Activated naive CD8-positive, alpha-beta T cell treated with anti-CD3 and anti-CD28 coated beads for 36 hours (primary cell): Measurements from ENCODE around the gene C11orf68. TPM values are rescaled to one million over a fixed set of nuclear protein-coding genes. Genes with fewer than 3 reads are reported as not detected.
A peak's percentile ranks its signal among the peaks of the same experiment; 100 is the strongest.
"Not testable (repeated sequence)": the region's sequence is repeated elsewhere in the genome, so short reads cannot be mapped to it uniquely, and the experiment has no call there.

Experiments used
- DNase-seq: peaks from one replicate; pipeline ENCODE4 v3.0.0; 2021
- H3K27ac Mint-ChIP-seq: one replicate; pipeline ENCODE4 v1.8.0; 2022; ENCODE audit warnings: mild to moderate bottlenecking, moderate library complexity, mixed read lengths
- H3K27me3 Mint-ChIP-seq: one replicate; pipeline ENCODE4 v1.8.0; 2022; ENCODE audit warnings: mild to moderate bottlenecking, mixed read lengths
- H3K36me3 Mint-ChIP-seq: one replicate; pipeline ENCODE4 v1.8.0; 2021; ENCODE audit warnings: mild to moderate bottlenecking, mixed read lengths
- H3K4me1 Mint-ChIP-seq: one replicate; pipeline ENCODE4 v1.8.0; 2021; ENCODE audit warnings: mixed read lengths
- H3K4me3 Mint-ChIP-seq: one replicate; pipeline ENCODE4 v1.8.0; 2022; ENCODE audit warnings: mild to moderate bottlenecking, moderate library complexity, mixed read lengths
- H3K9me3 Mint-ChIP-seq: one replicate; pipeline ENCODE4 v1.8.0; 2022; ENCODE audit warnings: mixed read lengths
- total RNA-seq, 2 experiments: library from RNA; stranded (reverse); gene quantifications; one replicate each; pipeline ENCODE4 v1.2.3, GENCODE V29; 2021

The C11orf68 gene
- total RNA-seq, 2 experiments from 2014 or later = 16.8 to 16.9 TPM

- H3K9me3 Mint-ChIP-seq, H3K27me3 Mint-ChIP-seq: not testable (repeated sequence)
- Mint-ChIP-seq H3K4me1 (peaks cover 64% of the 10 kb centered on the region), H3K27ac (peak overlapping the region; percentile 86), H3K4me3 (peak overlapping the region; percentile 89), H3K36me3 (peaks cover 43% of the 10 kb centered on the region)
- DNase-seq = peak; percentile 52
Observed at GRCh38 chr11:65892137-65892540, 26.7 kb downstream of the C11orf68 start.

DNA sequence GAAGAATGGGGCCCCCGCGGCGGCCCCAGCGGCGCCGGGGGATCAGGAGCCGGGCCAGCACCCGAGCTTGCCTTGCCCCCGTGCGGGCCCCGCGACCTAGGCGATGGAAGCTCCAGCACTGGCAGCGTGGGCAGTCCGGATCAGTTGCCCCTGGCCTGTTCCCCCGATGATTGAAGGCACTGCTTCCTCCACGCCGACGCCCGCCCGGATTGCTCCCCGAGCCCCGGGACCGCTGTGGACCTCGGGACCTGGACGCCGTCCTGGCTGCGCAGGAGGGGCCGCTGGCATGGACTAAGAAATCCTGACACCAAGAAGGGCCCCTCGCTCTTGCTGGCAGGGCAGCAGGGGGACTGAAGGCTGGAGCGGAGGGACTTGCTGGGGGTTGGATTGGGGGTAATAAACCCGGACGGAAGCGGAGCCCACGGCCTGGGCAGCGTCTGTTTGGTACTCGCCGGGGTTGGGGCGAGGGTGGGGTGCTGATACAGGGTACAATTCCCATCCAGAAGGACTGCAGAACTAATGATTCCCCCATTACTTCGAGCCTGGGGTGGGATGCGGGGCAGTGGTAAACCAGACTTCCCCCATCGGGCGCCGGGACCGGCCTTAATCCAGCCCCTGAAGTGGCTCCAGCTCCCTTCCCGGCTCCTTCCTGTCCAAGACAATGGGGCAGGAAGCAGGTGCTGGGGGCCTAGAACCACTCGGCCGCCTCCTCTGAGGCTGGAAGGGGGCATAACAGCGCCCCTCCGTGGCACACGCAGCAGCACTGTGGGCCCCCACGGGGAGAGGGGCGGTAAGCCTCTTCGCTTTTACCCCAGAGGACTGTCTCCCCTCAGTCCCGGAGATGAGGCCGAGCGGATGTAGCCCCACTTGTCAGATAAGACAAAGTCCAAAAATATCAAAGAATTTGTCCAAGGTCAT is 27.4 kb downstream of the C11orf68 start:
- Mint-ChIP-seq H3K4me1 (peaks cover 64% of the 10 kb centered on the region), H3K36me3 (peaks cover 40% of the 10 kb centered on the region), H3K9me3 (no peaks in the 10 kb centered on the region), H3K4me3 (peak overlapping the region; percentile 89), H3K27me3 (peaks cover 3% of the 10 kb centered on the region), H3K27ac (peak overlapping the region; percentile 86)
- peak; percentile 54 for DNase-seq

GRCh38 chr11:65890324-65891218 is 28.3 kb downstream of the C11orf68 start, which contains the start of gene CCDC85B:
Gene CCDC85B, plus strand, starts transcription at chr11:65890673. Its CDS starts 111 bp downstream, at chr11:65890784.
- peaks cover 57% of the 10 kb centered on the region for H3K4me1 Mint-ChIP-seq
- no peaks in the 10 kb centered on the region for H3K9me3 Mint-ChIP-seq
- peak; percentile 99 for DNase-seq
- H3K36me3 Mint-ChIP-seq = peaks cover 35% of the 10 kb centered on the region
- peak within 1 kb of the TSS; percentile 94 for H3K27ac Mint-ChIP-seq
- peaks cover 3% of the 10 kb centered on the region for H3K27me3 Mint-ChIP-seq
- H3K4me3 Mint-ChIP-seq = peak within 1 kb of the TSS; percentile 98

DNA sequence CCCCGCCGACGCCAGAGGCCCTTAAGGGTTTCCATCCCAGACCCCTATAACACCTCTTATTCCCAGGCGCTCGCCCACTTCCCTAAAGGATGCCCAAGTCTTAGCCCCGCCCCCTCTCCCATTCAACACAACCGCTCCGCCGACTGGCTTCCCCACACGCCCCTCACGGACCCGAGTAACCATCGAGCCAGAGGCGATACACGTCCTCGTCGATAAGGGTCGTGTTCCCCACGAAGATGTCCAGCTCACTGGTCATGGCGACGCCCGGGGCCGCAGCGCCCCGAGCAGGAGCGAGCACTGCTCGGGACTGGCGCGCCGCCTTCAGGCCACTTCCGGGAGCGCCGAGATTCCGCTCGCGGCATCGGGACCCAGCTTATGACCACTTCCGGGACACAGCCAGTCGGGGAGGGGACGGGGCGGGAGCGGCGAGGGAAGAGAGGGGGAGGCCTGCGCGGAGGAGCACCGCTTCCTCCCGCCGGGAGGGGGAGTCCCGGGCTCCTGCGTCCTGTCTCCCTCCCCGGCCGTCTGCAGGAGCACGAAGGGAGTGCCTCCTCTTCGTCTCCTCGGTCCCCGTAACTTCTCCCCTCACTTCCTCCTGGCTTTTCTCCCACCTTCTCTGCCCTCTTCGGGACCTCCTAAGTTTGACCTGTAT is 30.6 kb downstream of the C11orf68 start, which contains the start of gene FIBP:
FIBP (minus strand) TSS at position 309 of the 652 bp plus-strand sequence; CDS start at position 256, 53 bp downstream.
- Mint-ChIP-seq H3K9me3 (no peaks in the 10 kb centered on the region), H3K27ac (peak within 1 kb of the TSS; percentile 94), H3K27me3 (peaks cover 3% of the 10 kb centered on the region), H3K36me3 (peaks cover 32% of the 10 kb centered on the region), H3K4me3 (peak within 1 kb of the TSS; percentile 98), H3K4me1 (peaks cover 55% of the 10 kb centered on the region)
- peak; percentile 95 for DNase-seq

DNA sequence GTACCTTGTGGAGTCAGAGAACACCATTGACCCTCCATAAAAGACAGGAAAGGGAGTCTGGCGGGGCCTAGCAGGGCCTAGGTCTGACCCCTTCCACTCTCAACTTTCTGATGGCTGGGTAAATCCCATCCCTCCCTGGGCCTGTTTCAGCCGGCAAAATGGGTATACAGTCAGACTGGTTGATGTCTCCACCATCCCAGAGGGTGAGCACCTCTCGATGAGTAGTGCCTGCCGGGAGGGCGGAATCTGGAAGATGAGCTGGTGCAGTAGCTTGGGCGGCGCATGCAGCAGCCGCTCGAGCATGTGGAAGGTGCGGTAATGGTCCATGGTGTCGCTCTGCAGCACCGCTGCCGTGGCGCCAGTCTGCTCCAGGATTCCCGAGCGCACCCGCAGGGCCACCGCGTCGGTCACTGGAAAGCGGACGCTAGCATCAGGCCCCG is 31.1 kb downstream of the C11orf68 start:
- Mint-ChIP-seq H3K4me3 (peak overlapping the region; percentile 98), H3K9me3 (no peaks in the 10 kb centered on the region), H3K36me3 (peaks cover 30% of the 10 kb centered on the region), H3K27ac (peak overlapping the region; percentile 94), H3K4me1 (peaks cover 49% of the 10 kb centered on the region), H3K27me3 (peaks cover 3% of the 10 kb centered on the region)
- no peak for DNase-seq

GRCh38 chr11:65886826-65887722 is 31.8 kb downstream of the C11orf68 start:
- peak overlapping the region; percentile 94 for H3K27ac Mint-ChIP-seq
- peak overlapping the region; percentile 98 for H3K4me3 Mint-ChIP-seq
- peaks cover 25% of the 10 kb centered on the region for H3K36me3 Mint-ChIP-seq
- no peaks in the 10 kb centered on the region for H3K9me3 Mint-ChIP-seq
- DNase-seq = no peak
- peaks cover 47% of the 10 kb centered on the region for H3K4me1 Mint-ChIP-seq
- H3K27me3 Mint-ChIP-seq = no peaks in the 10 kb centered on the region

DNA sequence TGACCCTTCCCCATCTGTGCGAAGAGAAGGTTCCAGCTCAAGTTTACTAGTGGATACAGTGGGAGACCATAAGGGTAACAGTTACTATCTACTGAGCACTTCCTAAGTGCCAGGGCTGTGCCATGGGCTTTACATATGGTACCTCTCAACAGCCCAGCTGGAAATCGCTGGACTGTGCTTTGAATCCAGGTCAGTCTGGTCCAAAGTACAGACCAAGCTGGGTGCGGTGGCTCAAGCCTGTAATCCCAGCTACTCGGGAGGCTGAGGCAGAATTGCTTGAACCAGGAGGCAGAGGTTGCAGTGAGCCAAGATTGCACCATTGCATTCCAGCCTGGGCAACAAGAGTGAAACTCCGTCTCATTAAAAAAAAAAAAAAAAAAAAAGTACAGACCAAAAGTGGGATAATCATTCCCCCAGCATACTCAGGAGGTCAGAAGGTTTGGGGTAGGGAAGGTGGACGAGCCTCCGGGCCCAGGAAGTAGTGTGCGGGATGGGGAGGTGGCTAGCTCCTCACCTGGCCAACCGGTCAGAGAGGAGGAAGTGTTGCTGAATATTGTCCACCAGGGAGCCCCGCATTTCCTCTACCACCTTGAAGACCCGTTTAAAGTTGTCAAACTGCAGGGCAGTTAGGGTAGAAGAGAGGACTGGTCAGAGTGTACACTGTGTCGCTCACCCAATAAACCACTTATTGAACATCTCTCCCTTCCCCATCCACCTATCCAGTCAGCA is 32.9 kb downstream of the C11orf68 start:
- Mint-ChIP-seq H3K9me3 (no peaks in the 10 kb centered on the region), H3K27me3 (no peaks in the 10 kb centered on the region), H3K4me1 (peaks cover 55% of the 10 kb centered on the region), H3K4me3 (no peak overlapping the region), H3K27ac (no peak overlapping the region), H3K36me3 (peaks cover 22% of the 10 kb centered on the region)
- no peak for DNase-seq

GRCh38 chr11:65885231-65885630 is 33.6 kb downstream of the C11orf68 start:
- H3K27me3 Mint-ChIP-seq = no peaks in the 10 kb centered on the region
- H3K4me1 Mint-ChIP-seq = peaks cover 62% of the 10 kb centered on the region
- H3K9me3 Mint-ChIP-seq = no peaks in the 10 kb centered on the region
- DNase-seq = no peak
- no peak overlapping the region for H3K4me3 Mint-ChIP-seq
- H3K36me3 Mint-ChIP-seq = peaks cover 28% of the 10 kb centered on the region
- H3K27ac Mint-ChIP-seq = peak overlapping the region; percentile 32

DNA sequence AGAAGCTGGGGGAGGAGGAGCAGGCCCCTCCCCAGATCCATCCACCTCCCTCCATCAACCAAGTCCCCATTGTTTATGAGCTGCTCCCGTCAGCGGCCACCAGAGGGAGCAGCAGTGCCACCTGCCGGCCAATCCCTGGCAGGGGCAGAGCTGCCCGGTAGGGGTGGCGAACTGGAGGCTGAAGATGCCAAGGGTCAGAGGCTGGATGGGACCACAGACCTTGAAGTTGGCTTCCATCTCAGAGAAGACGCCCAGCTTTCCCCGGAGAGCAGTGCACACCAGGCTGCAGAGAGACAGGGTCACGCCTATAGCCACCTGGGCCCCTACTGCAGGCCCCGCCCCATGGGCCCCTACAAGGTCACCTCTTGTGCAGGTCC is 34.2 kb downstream of the C11orf68 start:
- Mint-ChIP-seq H3K27me3 (no peaks in the 10 kb centered on the region), H3K36me3 (peaks cover 30% of the 10 kb centered on the region), H3K9me3 (no peaks in the 10 kb centered on the region), H3K4me3 (no peak overlapping the region), H3K4me1 (peaks cover 62% of the 10 kb centered on the region), H3K27ac (peak overlapping the region; percentile 72)
- DNase-seq = peak; percentile 84

DNA sequence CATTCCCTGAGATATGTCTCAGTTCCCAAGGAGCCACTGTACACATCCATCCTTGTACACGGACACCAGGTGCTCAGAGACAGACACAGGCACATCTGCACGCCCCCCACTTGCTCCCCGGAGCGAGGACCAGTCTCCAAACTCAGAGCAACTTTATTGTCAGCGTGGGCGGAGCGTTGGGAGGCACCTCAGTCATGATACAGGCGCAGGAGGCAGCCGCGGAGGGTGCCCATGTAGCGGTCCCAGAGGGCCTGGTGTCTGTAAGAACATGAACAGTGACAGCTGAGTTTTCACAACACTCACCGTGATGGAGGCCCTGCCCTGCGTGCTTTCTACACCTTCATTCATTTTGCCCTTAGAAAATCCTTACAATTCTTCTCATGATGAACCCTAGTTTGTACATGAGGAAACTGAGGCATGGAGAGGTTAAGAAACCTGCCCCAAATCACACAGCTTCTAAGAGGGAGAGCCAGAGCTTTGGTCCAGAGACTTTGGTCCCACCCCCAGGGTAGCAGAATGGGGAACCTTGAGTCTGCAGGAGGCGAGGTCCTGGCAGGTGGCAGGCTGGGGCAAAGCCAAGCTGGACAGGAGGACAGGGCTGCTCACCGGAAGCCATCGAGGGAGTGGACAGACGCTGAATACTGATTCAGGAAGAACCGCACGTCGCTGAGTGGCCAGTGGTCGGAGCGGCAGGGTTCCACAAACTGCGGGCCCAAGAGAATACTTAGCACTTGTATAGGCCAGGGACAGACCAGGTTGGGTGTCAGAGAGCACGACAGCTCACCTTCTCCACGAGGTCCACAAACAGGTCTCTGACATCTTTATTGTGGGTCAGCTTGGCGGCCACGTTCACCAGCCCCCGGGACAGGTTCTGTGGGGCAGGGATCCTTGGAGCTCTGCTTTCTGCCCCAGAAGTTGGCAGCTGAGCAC is 34.8 kb downstream of the C11orf68 start:
- peaks cover 30% of the 10 kb centered on the region for H3K36me3 Mint-ChIP-seq
- peaks cover 62% of the 10 kb centered on the region for H3K4me1 Mint-ChIP-seq
- H3K9me3 Mint-ChIP-seq = no peaks in the 10 kb centered on the region
- H3K27ac Mint-ChIP-seq = peak overlapping the region; percentile 72
- no peak overlapping the region for H3K4me3 Mint-ChIP-seq
- no peaks in the 10 kb centered on the region for H3K27me3 Mint-ChIP-seq
- no peak for DNase-seq

GRCh38 chr11:65883058-65883761 is 35.7 kb downstream of the C11orf68 start:
- peaks cover 65% of the 10 kb centered on the region for H3K4me1 Mint-ChIP-seq
- H3K4me3 Mint-ChIP-seq = no peak overlapping the region
- no peak overlapping the region for H3K27ac Mint-ChIP-seq
- no peaks in the 10 kb centered on the region for H3K27me3 Mint-ChIP-seq
- peaks cover 30% of the 10 kb centered on the region for H3K36me3 Mint-ChIP-seq
- DNase-seq = no peak
- no peaks in the 10 kb centered on the region for H3K9me3 Mint-ChIP-seq
